Measurements from ENCODE around the gene XRCC6.
"Not testable (repeated sequence)": the region's sequence is repeated elsewhere in the genome, so short reads cannot be mapped to it uniquely, and the experiment has no call there.

Gene XRCC6

DNA sequence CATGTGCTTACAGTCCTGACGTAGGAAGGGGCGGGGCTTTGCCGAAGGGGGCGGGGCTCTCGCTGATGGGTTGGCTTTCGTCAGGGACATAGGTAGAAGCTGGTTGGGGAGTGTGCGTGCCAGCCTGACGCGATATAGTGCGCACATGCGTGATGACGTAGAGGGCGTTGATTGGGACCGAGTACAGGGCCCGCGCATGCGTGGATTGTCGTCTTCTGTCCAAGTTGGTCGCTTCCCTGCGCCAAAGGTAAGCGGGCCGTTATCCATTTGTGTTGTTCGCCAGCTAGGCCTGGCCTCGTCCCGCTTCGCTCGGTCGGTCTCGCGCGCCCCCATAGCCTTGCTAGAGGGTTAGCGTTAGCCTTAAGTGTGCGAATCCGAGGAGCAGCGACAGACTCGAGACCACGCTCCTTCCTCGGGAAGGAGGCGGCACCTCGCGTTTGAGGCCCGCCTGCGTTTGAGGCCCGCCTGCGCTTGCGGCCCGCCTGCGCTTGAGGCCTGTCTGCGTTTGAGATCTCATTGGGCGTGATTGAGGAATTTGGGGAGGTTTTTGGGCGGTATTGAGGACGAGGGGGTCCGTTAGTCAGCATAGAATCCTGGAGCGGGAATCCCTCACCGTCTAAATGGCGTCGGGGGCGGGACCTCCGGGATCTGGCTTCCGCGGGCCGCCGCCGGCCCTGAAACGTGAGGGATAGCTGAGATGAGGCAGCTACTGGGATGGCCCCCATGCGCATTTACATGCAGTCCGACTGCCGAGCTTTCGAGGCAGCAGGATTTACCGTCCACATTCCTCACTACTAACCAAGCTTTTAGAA lies at the start of gene XRCC6:
TSS of gene XRCC6 (plus strand) at position 197 of the 812 bp plus-strand sequence. CDS start 710 bp downstream, outside the sequence.
- H3K9me3 ChIP-seq (ENCODE audit: insufficient read depth, low read length) = no peaks in the 10 kb centered on the region
- peaks cover 33% of the 10 kb centered on the region for H3K36me3 ChIP-seq (ENCODE audit: insufficient read depth, insufficient read length, low read length)
- no peak for TF ChIP-seq ZNF274 (IDR thresholded peaks at IDR 0.05; ENCODE audit: low read depth, low read length)
- no peak for TF ChIP-seq YY1 (IDR thresholded peaks at IDR 0.05; ENCODE audit: insufficient read depth, insufficient read length)
- TF ChIP-seq SUZ12 (IDR thresholded peaks at IDR 0.05; ENCODE audit: extremely low read depth, insufficient read depth, insufficient read length) = no peak

DNA sequence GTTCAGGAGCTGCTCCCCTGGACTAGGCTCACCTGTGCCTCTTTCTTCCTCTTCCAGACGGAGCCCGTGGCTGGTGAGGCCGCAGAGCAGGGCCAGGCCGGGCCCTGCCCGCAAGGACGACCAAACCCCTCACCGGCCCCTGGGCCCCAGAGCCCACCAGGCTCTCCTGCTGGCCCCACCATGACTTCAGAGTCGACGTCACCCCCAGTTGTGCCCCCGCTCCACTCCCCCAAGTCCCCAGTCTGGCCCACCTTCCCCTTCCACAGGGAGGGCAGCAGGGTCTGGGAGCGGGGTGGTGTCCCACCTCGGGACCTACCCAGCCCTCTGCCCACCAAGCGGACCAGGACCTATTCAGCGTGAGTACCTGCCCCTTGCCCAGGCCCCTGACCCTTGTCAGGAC lies 49.3 kb upstream of the XRCC6 start:
- no peak for DNase-seq (ENCODE audit: low read depth, low spot score)
- no peak overlapping the region for H3K4me3 ChIP-seq (ENCODE audit: insufficient read length, low read depth)
- no peaks in the 10 kb centered on the region for H3K27me3 ChIP-seq (ENCODE audit: insufficient read depth, insufficient read length)
- no peaks in the 10 kb centered on the region for H3K9me3 ChIP-seq (ENCODE audit: insufficient read depth, low read length)
- TF ChIP-seq ZNF274 (IDR thresholded peaks at IDR 0.05; ENCODE audit: low read depth, low read length) (no peak), YY1 (IDR thresholded peaks at IDR 0.05; ENCODE audit: insufficient read depth, insufficient read length) (no peak), SUZ12 (IDR thresholded peaks at IDR 0.05; ENCODE audit: extremely low read depth, insufficient read depth, insufficient read length) (no peak)
- H3K4me1 ChIP-seq (ENCODE audit: insufficient read depth, insufficient read length) = peaks cover 9% of the 10 kb centered on the region
- H3K9ac ChIP-seq (ENCODE audit: insufficient read length, low read depth) = no peak overlapping the region
- peaks cover 30% of the 10 kb centered on the region for H3K36me3 ChIP-seq (ENCODE audit: insufficient read depth, insufficient read length, low read length)

More for the DNA sequence above, at the start of gene XRCC6:
- Histone ChIP-seq H3K4me3 (ENCODE audit: insufficient read length, low read depth) (peak within 1 kb of the TSS; percentile 99), H3K27me3 (ENCODE audit: insufficient read depth, insufficient read length) (no peaks in the 10 kb centered on the region), H3K4me1 (ENCODE audit: insufficient read depth, insufficient read length) (no peaks in the 10 kb centered on the region), H3K9ac (ENCODE audit: insufficient read length, low read depth) (peak within 1 kb of the TSS; percentile 99)
- DNase-seq (ENCODE audit: low read depth, low spot score) = peak; percentile 97

DNA sequence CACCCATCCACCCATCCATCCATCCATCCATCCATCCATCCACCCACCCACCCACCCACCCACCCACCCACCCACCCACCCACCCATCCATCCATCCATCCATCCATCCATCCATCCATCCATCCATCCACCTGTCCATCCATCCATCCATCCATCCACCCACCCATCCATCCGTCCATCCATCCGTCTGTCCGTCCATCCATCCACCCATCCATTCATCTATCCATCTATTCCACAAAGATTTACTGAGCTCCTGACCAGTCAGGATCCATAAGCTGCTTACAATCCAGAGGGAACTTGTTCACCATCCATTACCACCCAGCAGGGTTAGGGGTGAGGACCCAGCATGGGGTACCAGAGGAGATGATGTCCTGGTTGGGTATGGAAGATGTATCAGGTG lies 48.8 kb upstream of the XRCC6 start:
- H3K36me3 ChIP-seq (ENCODE audit: insufficient read depth, insufficient read length, low read length) = peaks cover 33% of the 10 kb centered on the region
- DNase-seq (ENCODE audit: low read depth, low spot score); H3K9ac ChIP-seq (ENCODE audit: insufficient read length, low read depth); H3K4me3 ChIP-seq (ENCODE audit: insufficient read length, low read depth); H3K27me3 ChIP-seq (ENCODE audit: insufficient read depth, insufficient read length); H3K9me3 ChIP-seq (ENCODE audit: insufficient read depth, low read length): not testable (repeated sequence)
- peaks cover 13% of the 10 kb centered on the region for H3K4me1 ChIP-seq (ENCODE audit: insufficient read depth, insufficient read length)

DNA sequence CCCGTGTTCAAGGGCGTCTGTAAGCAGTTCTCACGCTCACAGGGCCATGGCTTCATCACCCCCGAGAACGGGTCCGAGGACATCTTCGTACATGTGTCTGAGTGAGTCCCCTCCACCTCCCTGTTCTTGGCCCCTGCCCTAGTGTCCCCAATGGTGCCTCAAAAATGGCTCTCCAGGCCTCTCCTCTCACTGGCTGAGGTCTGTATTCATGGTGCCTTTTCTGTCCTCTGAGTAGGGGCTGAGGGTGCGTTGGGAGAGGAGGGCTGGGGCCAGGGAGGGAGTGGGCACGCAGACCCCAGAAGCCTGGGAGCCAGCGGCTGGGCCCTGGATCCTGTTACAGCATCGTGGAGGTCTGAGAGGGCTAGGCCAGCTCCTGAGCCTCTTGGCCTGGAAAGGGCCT lies 47.4 kb upstream of the XRCC6 start:
- H3K9me3 ChIP-seq (ENCODE audit: insufficient read depth, low read length) = no peaks in the 10 kb centered on the region
- no peak overlapping the region for H3K9ac ChIP-seq (ENCODE audit: insufficient read length, low read depth)
- no peak for TF ChIP-seq SUZ12 (IDR thresholded peaks at IDR 0.05; ENCODE audit: extremely low read depth, insufficient read depth, insufficient read length)
- no peak for TF ChIP-seq ZNF274 (IDR thresholded peaks at IDR 0.05; ENCODE audit: low read depth, low read length)
- no peak for TF ChIP-seq YY1 (IDR thresholded peaks at IDR 0.05; ENCODE audit: insufficient read depth, insufficient read length)
- H3K36me3 ChIP-seq (ENCODE audit: insufficient read depth, insufficient read length, low read length) = peaks cover 38% of the 10 kb centered on the region
- no peak for DNase-seq (ENCODE audit: low read depth, low spot score)
- peaks cover 12% of the 10 kb centered on the region for H3K4me1 ChIP-seq (ENCODE audit: insufficient read depth, insufficient read length)
- H3K4me3 ChIP-seq (ENCODE audit: insufficient read length, low read depth) = no peak overlapping the region
- no peaks in the 10 kb centered on the region for H3K27me3 ChIP-seq (ENCODE audit: insufficient read depth, insufficient read length)

DNA sequence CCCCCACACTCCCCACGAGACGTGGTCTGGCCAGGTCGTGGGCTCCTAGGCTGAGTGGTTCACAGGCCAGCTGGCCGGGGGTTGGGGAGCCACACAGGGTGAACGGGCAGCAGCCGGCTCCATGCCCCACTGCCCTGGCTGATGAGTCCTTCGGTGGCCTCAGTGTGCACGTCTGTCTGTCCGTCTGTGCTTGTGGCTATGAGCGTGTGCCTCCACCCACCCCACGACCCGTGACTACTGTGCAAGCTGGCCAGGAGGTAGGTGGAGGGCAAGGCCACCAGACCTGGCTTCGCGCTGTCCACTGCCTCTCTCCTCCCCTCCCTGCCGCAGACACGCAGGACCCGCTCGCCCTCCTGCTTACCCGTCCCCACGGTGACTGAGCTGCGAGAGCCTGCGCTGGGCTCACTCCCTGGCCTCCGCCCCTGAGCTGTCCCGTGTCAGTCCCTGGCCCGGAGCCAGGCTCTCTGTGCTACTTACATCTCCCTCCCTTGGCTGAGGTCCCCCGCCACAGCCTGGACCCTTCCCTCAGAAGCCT lies 46.2 kb upstream of the XRCC6 start:
- DNase-seq (ENCODE audit: low read depth, low spot score) = no peak
- peak overlapping the region; percentile 21 for H3K9ac ChIP-seq (ENCODE audit: insufficient read length, low read depth)
- TF ChIP-seq YY1 (IDR thresholded peaks at IDR 0.05; ENCODE audit: insufficient read depth, insufficient read length) (no peak), ZNF274 (IDR thresholded peaks at IDR 0.05; ENCODE audit: low read depth, low read length) (no peak), SUZ12 (IDR thresholded peaks at IDR 0.05; ENCODE audit: extremely low read depth, insufficient read depth, insufficient read length) (no peak)

DNA sequence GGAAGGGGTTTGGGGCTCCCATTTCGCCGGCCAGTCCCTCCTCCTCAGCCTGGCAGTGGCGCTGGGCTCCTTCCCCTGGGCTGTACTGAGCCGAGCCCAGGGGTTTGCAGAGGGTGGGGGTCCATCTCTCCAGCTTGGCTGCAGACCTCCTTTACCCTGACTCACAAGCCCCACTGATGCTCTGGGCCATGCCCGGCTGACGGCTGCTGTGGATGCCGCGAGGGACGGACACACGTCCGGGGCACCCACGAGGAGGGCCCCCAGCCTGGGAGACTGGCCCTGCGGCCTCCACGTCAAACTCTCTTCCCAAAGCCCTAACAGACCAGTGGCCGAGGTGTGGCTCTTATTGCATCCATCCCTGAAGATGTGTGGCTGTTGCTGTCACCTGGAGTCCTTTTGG lies 45.6 kb upstream of the XRCC6 start:
- DNase-seq (ENCODE audit: low read depth, low spot score) = no peak
- Histone ChIP-seq H3K9me3 (ENCODE audit: insufficient read depth, low read length) (no peaks in the 10 kb centered on the region), H3K4me1 (ENCODE audit: insufficient read depth, insufficient read length) (peaks cover 13% of the 10 kb centered on the region), H3K27me3 (ENCODE audit: insufficient read depth, insufficient read length) (no peaks in the 10 kb centered on the region), H3K9ac (ENCODE audit: insufficient read length, low read depth) (no peak overlapping the region), H3K4me3 (ENCODE audit: insufficient read length, low read depth) (no peak overlapping the region), H3K36me3 (ENCODE audit: insufficient read depth, insufficient read length, low read length) (peaks cover 47% of the 10 kb centered on the region)
- TF ChIP-seq YY1 (IDR thresholded peaks at IDR 0.05; ENCODE audit: insufficient read depth, insufficient read length) = no peak
- TF ChIP-seq ZNF274 (IDR thresholded peaks at IDR 0.05; ENCODE audit: low read depth, low read length) = no peak
- TF ChIP-seq SUZ12 (IDR thresholded peaks at IDR 0.05; ENCODE audit: extremely low read depth, insufficient read depth, insufficient read length) = no peak

More for the DNA sequence above, 46.2 kb upstream of the XRCC6 start:
- no peaks in the 10 kb centered on the region for H3K9me3 ChIP-seq (ENCODE audit: insufficient read depth, low read length)
- peaks cover 13% of the 10 kb centered on the region for H3K4me1 ChIP-seq (ENCODE audit: insufficient read depth, insufficient read length)
- no peaks in the 10 kb centered on the region for H3K27me3 ChIP-seq (ENCODE audit: insufficient read depth, insufficient read length)
- H3K4me3 ChIP-seq (ENCODE audit: insufficient read length, low read depth) = no peak overlapping the region
- H3K36me3 ChIP-seq (ENCODE audit: insufficient read depth, insufficient read length, low read length) = peaks cover 42% of the 10 kb centered on the region

DNA sequence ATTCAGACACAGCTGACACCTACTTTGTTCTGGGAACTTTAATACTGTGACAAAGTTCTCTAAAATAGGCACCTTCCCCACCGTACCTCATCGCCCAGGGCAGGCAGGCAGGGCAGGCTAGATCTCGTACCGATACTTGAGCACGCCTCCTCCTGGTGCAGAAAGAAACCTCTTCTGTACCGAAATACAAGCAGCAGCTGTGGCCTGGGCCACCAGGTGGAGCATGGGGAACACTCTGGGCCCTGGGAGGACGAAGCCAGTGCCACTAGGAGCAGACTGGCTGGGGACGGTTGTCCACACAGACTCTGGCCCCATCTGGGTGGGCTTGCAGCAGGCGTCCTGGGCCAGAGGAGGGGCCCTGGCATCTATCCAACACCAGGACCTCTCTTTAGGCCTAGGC lies 44.2 kb upstream of the XRCC6 start:
- peak; percentile 63 for DNase-seq (ENCODE audit: low read depth, low spot score)
- TF ChIP-seq YY1 (IDR thresholded peaks at IDR 0.05; ENCODE audit: insufficient read depth, insufficient read length) = no peak
- TF ChIP-seq ZNF274 (IDR thresholded peaks at IDR 0.05; ENCODE audit: low read depth, low read length) = no peak
- no peak for TF ChIP-seq SUZ12 (IDR thresholded peaks at IDR 0.05; ENCODE audit: extremely low read depth, insufficient read depth, insufficient read length)
- Histone ChIP-seq H3K4me3 (ENCODE audit: insufficient read length, low read depth) (no peak overlapping the region), H3K9ac (ENCODE audit: insufficient read length, low read depth) (no peak overlapping the region), H3K9me3 (ENCODE audit: insufficient read depth, low read length) (no peaks in the 10 kb centered on the region), H3K4me1 (ENCODE audit: insufficient read depth, insufficient read length) (peaks cover 13% of the 10 kb centered on the region), H3K36me3 (ENCODE audit: insufficient read depth, insufficient read length, low read length) (peaks cover 41% of the 10 kb centered on the region), H3K27me3 (ENCODE audit: insufficient read depth, insufficient read length) (no peaks in the 10 kb centered on the region)

All from NT2/D1 (cell line).